IMR-90 (cell line): ENCODE results near the gene HMGCR. TPM values are rescaled to one million over a fixed set of nuclear protein-coding genes. Genes with fewer than 3 reads are reported as not detected.

Experiments used
- ATAC-seq: fragments of 200-7000 bp; cut with Tn5 transposase; 2 replicates; pipeline ENCODE4 v1.9.1; 2020; ENCODE audit warnings: low read depth, mild to moderate bottlenecking, moderate library complexity
- BruUV-seq: library from RNA; stranded (reverse); fragments of 400-500 nt; replicated peaks from 2 replicates; lab custom pipeline; 2021; lab: Mats Ljungman, UMichigan
- CTCF ChIA-PET: fragments of 300-600 bp; formaldehyde crosslinking; extraction: SDS; loops from one replicate; lab custom pipeline; 2021; ENCODE audit warnings: antibody characterized with exemption; lab: Yijun Ruan, JAX
- POLR2A ChIA-PET: fragments of 300-600 bp; sonication (Branson Sonifier 250); formaldehyde crosslinking; loops from one replicate; lab custom pipeline; 2022; ENCODE audit warnings: antibody characterized with exemption; ENCODE audit not compliant: unreplicated experiment; lab: Charles Lee
- DNase-seq: peaks from one replicate; pipeline ENCODE4 v3.0.0; 2013
- H2AFZ ChIP-seq: replicated peaks from 2 replicates; pipeline ENCODE3; 2013; ENCODE audit warnings: low read length, mild to moderate bottlenecking; ENCODE audit not compliant: poor library complexity
- H2AK5ac ChIP-seq: 2 replicates; pipeline ENCODE4 v1.6.1; 2013; ENCODE audit warnings: low read depth, low read length, inconsistent platforms
- H2AK9ac ChIP-seq: replicated peaks from 2 replicates; pipeline ENCODE3; 2013; ENCODE audit warnings: mild to moderate bottlenecking, low read depth, low read length, moderate library complexity; ENCODE audit not compliant: poor library complexity
- H2BK120ac ChIP-seq: 2 replicates; pipeline ENCODE4 v1.6.1; 2013; ENCODE audit warnings: low read depth, low read length, inconsistent platforms
- H2BK15ac ChIP-seq: 3 replicates; pipeline ENCODE4 v1.6.1; 2013; ENCODE audit warnings: low read depth, low read length, inconsistent platforms
- H2BK20ac ChIP-seq: 2 replicates; pipeline ENCODE4 v1.6.1; 2013; ENCODE audit warnings: low read depth, mild to moderate bottlenecking, inconsistent platforms, low read length, moderate library complexity
- H2BK5ac ChIP-seq: 2 replicates; pipeline ENCODE4 v1.6.1; 2013; ENCODE audit warnings: mild to moderate bottlenecking, low read depth, low read length, inconsistent platforms; ENCODE audit not compliant: poor library complexity, severe bottlenecking
- H3K14ac ChIP-seq: replicated peaks from 2 replicates; pipeline ENCODE4 v1.6.1; 2013; ENCODE audit warnings: low read depth, low read length, inconsistent platforms
- H3K18ac ChIP-seq: 2 replicates; pipeline ENCODE4 v1.6.1; 2013; ENCODE audit warnings: low read depth, low read length, control low read depth
- H3K23ac ChIP-seq: 2 replicates; pipeline ENCODE4 v1.6.1; 2013; ENCODE audit warnings: low read depth, low read length, inconsistent platforms
- H3K27ac ChIP-seq: 2 replicates; pipeline ENCODE4 v1.5.1; 2013; ENCODE audit warnings: mild to moderate bottlenecking, control low read depth, low read length; ENCODE audit not compliant: insufficient read depth
- H3K27me3 ChIP-seq: 2 replicates; pipeline ENCODE4 v1.6.1; 2013; ENCODE audit warnings: low read length; ENCODE audit not compliant: control insufficient read depth, insufficient read depth
- H3K36me3 ChIP-seq: 2 replicates; pipeline ENCODE4 v1.6.1; 2013; ENCODE audit warnings: low read length, mixed read lengths; ENCODE audit not compliant: control insufficient read depth, insufficient read depth
- H3K4ac ChIP-seq: 2 replicates; pipeline ENCODE4 v1.6.1; 2013; ENCODE audit warnings: low read depth, low read length, inconsistent platforms
- H3K4me1 ChIP-seq: 2 replicates; pipeline ENCODE4 v1.6.1; 2013; ENCODE audit warnings: low read length, mixed read lengths; ENCODE audit not compliant: control insufficient read depth, insufficient read depth
- H3K4me2 ChIP-seq: 2 replicates; pipeline ENCODE4 v1.6.1; 2013; ENCODE audit warnings: low read depth, mild to moderate bottlenecking, control low read depth, low read length, moderate library complexity
- H3K4me3 ChIP-seq: 2 replicates; pipeline ENCODE4 v1.5.1; 2013; ENCODE audit warnings: low read depth, mild to moderate bottlenecking, control low read depth, low read length, moderate library complexity; ENCODE audit not compliant: insufficient read depth
- H3K56ac ChIP-seq: 2 replicates; pipeline ENCODE4 v1.6.1; 2013; ENCODE audit warnings: low read length, inconsistent platforms; ENCODE audit not compliant: insufficient read depth; ENCODE audit errors: extremely low read depth
- H3K79me1 ChIP-seq, 2 experiments: 2 replicates each; pipeline ENCODE4 v1.6.1; 2013; ENCODE audit warnings: low read length in 2 of 2, inconsistent platforms in 1 of 2, low read depth in 1 of 2
- H3K9ac ChIP-seq: 2 replicates; pipeline ENCODE4 v1.6.1; 2013; ENCODE audit warnings: low read depth, low read length, control low read depth
- H3K9me1 ChIP-seq: 2 replicates; pipeline ENCODE4 v1.6.1; 2013; ENCODE audit warnings: low read length, inconsistent platforms; ENCODE audit not compliant: insufficient read depth
- H3K9me3 ChIP-seq: 2 replicates; pipeline ENCODE4 v1.6.1; 2013; ENCODE audit warnings: low read length; ENCODE audit not compliant: control insufficient read depth, insufficient read depth
- H4K20me1 ChIP-seq: 2 replicates; pipeline ENCODE4 v1.6.1; 2013; ENCODE audit warnings: low read length, inconsistent platforms; ENCODE audit not compliant: insufficient read depth
- H4K5ac ChIP-seq: 2 replicates; pipeline ENCODE4 v1.6.1; 2013; ENCODE audit warnings: mild to moderate bottlenecking, low read depth, low read length, control low read depth
- H4K8ac ChIP-seq, 2 experiments: 2 replicates each; pipeline ENCODE4 v1.6.1; 2013; ENCODE audit warnings: low read depth in 2 of 2, low read length in 2 of 2, control low read depth in 1 of 2, inconsistent platforms in 1 of 2
- H4K91ac ChIP-seq: 2 replicates; pipeline ENCODE4 v1.6.1; 2013; ENCODE audit warnings: low read depth, low read length, inconsistent platforms; ENCODE audit not compliant: insufficient read depth
- CEBPB ChIP-seq: IDR thresholded peaks from 2 replicates; pipeline ENCODE4 v1.6.1; 2012; ENCODE audit warnings: low read depth, low read length, improper control_type of control experiment
- MAFK ChIP-seq: IDR thresholded peaks from 2 replicates; pipeline ENCODE4 v1.6.1; 2012; ENCODE audit warnings: low read depth, low read length, improper control_type of control experiment
- WGBS, 2 experiments: methylation state at CpG; one replicate each; pipeline versions ENCODE4 v1.1.5 to v1.1.7; 2013; ENCODE audit warnings: missing lambda C conversion rate in 2 of 2; ENCODE audit not compliant: insufficient read length in 1 of 2; ENCODE audit errors: extremely low coverage in 2 of 2; 5-methylcytosine and 5-hydroxymethylcytosine counted together
- dilution Hi-C: fragments of 300-500 bp; cut with HindIII; formaldehyde crosslinking; loops from one replicate; pipeline ENCODE4 v1.14.3; 2018; ENCODE audit warnings: low sequenced_read_pairs; ENCODE audit not compliant: unreplicated experiment
- in situ Hi-C: fragments of 300-500 bp; cut with MboI; formaldehyde crosslinking; loops from 3 replicates; pipeline ENCODE4 v1.14.3; 2019; ENCODE audit warnings: low sequenced_read_pairs, inconsistent platforms, mixed read lengths
- intact Hi-C: fragments of 100-400 bp; cut with micrococcal nuclease; formaldehyde crosslinking; loops from 2 replicates; pipeline ENCODE4 v1.10.0; 2022
- polyA plus RNA-seq, 3 experiments: library from polyadenylated mRNA; depleted of rRNA; stranded (reverse); fragments of >200 nt; gene quantifications; 2 replicates each; pipeline ENCODE4 v1.2.3, GENCODE V29; 2012; ENCODE audit warnings: low replicate concordance in 1 of 3
- total RNA-seq: library from RNA; depleted of rRNA; stranded (reverse); fragments of >200 nt; gene quantifications from 2 replicates; pipeline ENCODE4 v1.2.3, GENCODE V29; 2012

Gene HMGCR
- total and polyA plus RNA-seq, 2 of the 4 experiments (the other 2 are of a cell fraction), result 23.3 to 48.6 TPM

DNA sequence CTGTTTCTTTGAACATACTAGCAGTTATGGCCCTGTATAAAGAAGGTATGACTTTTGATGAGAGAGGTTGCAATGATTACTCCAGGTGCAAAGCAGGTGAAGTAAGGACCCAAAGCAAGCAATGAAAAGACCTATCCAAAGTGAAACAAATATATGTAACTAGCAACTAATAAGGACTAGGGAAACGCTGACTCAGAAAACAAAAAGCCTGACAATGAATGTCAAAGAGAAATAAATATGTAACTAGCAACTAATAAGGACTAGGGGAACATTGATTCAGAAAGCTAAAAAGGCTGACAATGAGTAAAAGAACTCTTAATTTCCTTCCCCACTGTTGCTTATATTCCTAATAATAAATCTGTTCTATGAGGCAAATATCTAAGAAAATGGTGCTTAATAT lies 43.1 kb downstream of the HMGCR start:
- H3K56ac ChIP-seq, result no peak overlapping the region
- no peak overlapping the region for H3K9ac ChIP-seq
- no CpG with 5 or more reads among the region's 1 CpG for whole genome bisulfite sequencing, 2 experiments
- no peak overlapping the region for H2BK20ac ChIP-seq
- no peaks in the 10 kb centered on the region for H3K27me3 ChIP-seq
- no peak overlapping the region for H2AK9ac ChIP-seq
- H3K36me3 ChIP-seq, result peaks cover 19% of the 10 kb centered on the region
- no peak overlapping the region for H3K4ac ChIP-seq
- no peak overlapping the region for H2BK120ac ChIP-seq
- dilution Hi-C loops, result no loop called here
- H3K4me2 ChIP-seq, result no peak overlapping the region
- in situ Hi-C loops, result loop anchor here (25.0 kb wide), 1 partner anchor 307 kb away; no protein-coding TSS in a partner anchor
- CTCF ChIA-PET, result no interaction called here
- intact Hi-C loops, result no loop called here
- H4K20me1 ChIP-seq, result no peaks in the 10 kb centered on the region
- no peak overlapping the region for H2AFZ ChIP-seq
- no peak overlapping the region for H2BK5ac ChIP-seq
- H3K14ac ChIP-seq, result no peak overlapping the region
- H4K91ac ChIP-seq, result no peak overlapping the region
- no peaks in the 10 kb centered on the region for H3K9me3 ChIP-seq
- no peak overlapping the region for H4K5ac ChIP-seq
- H3K4me1 ChIP-seq, result no peaks in the 10 kb centered on the region
- H4K8ac ChIP-seq, result no peak overlapping the region
- ATAC-seq (no peak), DNase-seq (no peak)
- no peaks in the 10 kb centered on the region for H3K79me1 ChIP-seq
- no peak overlapping the region for H3K4me3 ChIP-seq
- H3K9me1 ChIP-seq, result no peaks in the 10 kb centered on the region
- peak; percentile 68 for TF ChIP-seq MAFK
- no peak for TF ChIP-seq CEBPB
- no peak overlapping the region for H2BK15ac ChIP-seq
- POLR2A ChIA-PET, result no interaction called here
- no peak overlapping the region for H3K27ac ChIP-seq
- H2AK5ac ChIP-seq, result no peak overlapping the region
- H3K23ac ChIP-seq, result no peak overlapping the region
- BruUV-seq, result no TSS peak
- H3K18ac ChIP-seq, result no peak overlapping the region
